Choroid plexus epithelial cell (primary cell): ENCODE measurements around the gene IQUB.
A peak's percentile ranks its signal among the peaks of the same experiment; 100 is the strongest.
"Not testable (repeated sequence)": the region's sequence is repeated elsewhere in the genome, so short reads cannot be mapped to it uniquely, and the experiment has no call there.

ENCODE experiments used
- DNase-seq: peaks from one replicate; pipeline ENCODE4 v3.0.0-alpha.2; 2010; ENCODE audit warnings: low read depth
- H3K4me3 ChIP-seq: 2 replicates; pipeline ENCODE4 v1.5.1; 2011; ENCODE audit warnings: low read depth, mild to moderate bottlenecking, control low read depth, low read length, moderate library complexity
- TF ChIP-seq, protein P1 (sequence below): conservative IDR thresholded peaks from 2 replicates; pipeline ENCODE4 v1.5.1; 2011; ENCODE audit warnings: low read depth, mild to moderate bottlenecking, control low read depth, inconsistent platforms, low read length, moderate library complexity

IQUB gene

DNA sequence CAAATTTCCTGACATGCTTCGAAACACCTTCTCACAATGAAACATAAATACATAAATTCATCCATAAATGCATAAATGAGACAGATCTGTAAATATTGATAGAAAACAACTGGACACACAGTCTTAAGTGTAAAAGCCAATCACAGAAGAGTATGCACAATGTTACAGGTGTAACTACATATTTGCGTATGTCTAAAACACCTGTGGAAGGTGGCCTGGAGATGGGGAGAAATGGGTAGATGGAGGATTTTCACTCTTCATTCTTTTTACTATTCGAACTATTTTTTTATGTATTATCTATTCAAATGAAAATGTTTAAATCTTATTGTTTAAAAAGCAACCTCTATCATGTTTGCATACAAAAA lies 860 bp downstream of the IQUB start:
- no peak for DNase-seq
- TF ChIP-seq, protein P1, sequence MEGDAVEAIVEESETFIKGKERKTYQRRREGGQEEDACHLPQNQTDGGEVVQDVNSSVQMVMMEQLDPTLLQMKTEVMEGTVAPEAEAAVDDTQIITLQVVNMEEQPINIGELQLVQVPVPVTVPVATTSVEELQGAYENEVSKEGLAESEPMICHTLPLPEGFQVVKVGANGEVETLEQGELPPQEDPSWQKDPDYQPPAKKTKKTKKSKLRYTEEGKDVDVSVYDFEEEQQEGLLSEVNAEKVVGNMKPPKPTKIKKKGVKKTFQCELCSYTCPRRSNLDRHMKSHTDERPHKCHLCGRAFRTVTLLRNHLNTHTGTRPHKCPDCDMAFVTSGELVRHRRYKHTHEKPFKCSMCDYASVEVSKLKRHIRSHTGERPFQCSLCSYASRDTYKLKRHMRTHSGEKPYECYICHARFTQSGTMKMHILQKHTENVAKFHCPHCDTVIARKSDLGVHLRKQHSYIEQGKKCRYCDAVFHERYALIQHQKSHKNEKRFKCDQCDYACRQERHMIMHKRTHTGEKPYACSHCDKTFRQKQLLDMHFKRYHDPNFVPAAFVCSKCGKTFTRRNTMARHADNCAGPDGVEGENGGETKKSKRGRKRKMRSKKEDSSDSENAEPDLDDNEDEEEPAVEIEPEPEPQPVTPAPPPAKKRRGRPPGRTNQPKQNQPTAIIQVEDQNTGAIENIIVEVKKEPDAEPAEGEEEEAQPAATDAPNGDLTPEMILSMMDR = no peak
- no peak overlapping the region for H3K4me3 ChIP-seq

DNA sequence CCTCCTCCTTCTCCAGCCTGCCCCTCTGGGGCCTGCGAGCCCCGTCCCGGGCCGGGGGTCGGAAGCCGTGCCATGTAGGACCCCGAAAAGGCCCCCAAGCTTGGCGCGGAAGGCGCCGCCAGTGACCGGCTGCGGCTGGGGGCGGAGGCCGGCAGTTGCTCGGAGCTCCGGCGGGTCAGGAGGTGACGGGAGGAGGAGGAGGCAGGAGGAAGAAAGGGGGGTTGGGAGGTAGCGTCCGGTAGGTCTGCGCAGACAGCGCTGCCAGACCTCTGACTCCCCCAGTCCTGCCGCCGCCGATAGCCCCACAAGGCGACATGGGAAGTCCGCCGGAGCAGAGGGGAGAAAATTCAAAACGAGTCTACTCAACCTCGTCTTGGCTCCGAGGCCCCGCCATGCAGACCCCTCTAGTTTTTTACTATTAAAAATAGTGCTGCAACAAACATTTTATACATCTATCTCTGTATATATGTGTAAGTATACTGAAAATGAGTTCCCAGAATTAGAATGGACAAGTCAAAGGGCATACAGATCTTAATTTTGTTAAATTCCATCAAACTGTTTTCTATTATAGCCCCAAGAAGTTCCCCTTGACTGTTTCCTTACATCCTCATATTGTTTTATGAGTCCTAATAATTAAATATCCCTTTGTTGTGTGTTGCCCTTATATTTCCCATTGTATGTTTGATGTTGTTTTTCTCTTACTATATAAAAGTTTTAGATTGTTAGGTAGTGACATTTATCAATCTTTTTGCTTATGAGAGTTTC lies 1.4 kb downstream of the IQUB start:
- DNase-seq = peak; percentile 22
- peak overlapping the region; percentile 55 for H3K4me3 ChIP-seq

DNA sequence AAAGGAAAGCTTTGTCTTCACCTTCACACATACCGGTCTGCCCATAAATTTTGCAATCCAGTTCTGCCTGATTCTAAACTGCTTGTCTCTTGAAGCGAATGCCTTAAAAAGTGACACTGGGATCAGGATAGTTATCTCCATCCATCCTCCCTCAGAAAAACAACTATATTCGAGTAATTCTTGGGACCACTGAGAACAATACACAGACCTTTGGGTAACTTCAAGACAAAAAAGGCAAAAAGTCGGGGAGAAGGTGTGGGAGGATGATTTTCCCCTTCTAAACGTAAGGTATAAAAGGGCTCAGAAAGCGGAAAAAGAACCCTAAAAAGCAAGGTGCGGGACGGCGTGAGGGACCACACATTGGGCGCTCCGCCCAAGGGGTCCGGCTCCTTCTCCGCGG lies 2.1 kb downstream of the IQUB start:
- H3K4me3 ChIP-seq = peak overlapping the region; percentile 55
- not testable (repeated sequence) for DNase-seq

DNA sequence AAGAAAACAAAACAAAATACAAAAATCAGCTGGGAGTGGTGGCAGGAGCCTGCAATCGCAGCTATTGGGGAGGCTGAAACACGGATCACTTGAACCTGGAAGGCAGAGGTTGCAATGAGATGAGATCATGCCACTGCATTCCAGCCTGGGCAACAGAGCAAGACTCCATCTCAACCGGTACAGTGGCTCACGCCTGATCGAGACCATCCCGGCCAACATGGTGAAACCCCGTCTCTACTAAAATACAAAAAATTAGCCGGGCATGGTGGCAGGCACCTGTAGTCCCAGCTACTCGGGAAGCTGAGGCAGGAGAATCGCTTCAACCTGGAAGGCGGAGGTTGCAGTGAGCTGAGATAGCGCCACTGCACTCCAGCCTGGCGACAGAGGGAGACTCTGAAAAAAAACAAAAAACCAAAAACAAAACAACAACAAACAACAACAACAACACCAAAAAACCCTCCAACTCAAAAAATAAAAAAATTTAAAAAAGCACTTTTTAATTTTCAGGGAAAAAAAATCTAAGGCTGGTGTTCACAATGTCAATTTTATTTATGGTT lies 4.3 kb downstream of the IQUB start:
- not testable (repeated sequence) for H3K4me3 ChIP-seq, DNase-seq

DNA sequence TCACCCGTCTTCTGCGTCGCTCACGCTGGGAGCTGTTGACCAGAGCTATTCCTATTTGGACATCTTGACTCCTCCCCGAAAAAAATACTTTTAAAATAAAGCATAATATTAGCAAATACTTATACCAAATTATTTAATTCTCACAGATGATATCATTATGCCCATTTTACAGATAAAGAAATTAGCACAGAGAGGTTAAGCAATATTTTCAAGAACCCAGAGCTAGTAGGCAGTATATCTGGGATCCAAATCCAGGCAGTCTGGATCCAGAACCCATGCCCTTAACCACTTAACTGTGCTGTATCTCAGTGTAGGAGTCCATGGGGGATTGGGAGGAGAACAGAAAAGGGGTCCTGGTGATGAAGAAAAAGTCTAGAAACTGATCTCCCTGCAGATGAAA lies 6.1 kb downstream of the IQUB start:
- TF ChIP-seq, protein P1 = no peak
- DNase-seq = no peak
- H3K4me3 ChIP-seq = no peak overlapping the region

DNA sequence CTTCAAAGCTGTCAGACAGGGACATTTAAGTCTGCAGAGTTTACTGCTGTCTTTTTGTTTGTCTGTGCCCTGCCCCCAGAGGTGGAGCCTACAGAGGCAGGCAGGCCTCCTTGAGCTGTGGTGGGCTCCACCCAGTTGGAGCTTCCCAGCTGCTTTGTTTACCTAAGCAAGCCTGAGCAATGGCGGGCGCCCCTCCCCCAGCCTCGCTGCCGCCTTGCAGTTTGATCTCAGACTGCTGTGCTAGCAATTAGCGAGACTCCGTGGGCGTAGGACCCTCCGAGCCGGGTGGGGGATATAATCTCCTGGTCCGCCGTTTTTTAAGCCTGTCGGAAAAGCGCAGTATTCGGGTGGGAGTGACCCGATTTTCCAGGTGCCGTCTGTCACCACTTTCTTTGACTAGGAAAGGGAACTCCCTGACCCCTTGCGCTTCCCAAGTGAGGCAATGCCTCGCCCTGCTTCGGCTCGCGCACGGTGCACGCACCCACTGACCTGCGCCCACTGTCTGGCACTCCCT lies 6.6 kb downstream of the IQUB start:
- not testable (repeated sequence) for H3K4me3 ChIP-seq, DNase-seq

DNA sequence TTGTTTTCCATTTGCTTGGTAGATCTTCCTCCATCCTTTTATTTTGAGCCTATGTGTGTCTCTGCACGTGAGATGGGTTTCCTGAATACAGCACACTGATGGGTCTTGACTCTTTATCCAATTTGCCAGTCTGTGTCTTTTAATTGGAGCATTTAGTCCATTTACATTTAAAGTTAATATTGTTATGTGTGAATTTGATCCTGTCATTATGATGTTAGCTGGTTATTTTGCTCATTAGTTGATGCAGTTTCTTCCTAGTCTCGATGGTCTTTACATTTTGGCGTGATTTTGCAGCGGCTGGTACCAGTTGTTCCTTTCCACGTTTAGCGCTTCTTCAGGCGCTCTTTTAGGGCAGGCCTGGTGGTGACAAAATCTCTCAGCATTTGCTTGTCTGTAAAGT lies 7.9 kb downstream of the IQUB start:
- not testable (repeated sequence) for DNase-seq, H3K4me3 ChIP-seq

DNA sequence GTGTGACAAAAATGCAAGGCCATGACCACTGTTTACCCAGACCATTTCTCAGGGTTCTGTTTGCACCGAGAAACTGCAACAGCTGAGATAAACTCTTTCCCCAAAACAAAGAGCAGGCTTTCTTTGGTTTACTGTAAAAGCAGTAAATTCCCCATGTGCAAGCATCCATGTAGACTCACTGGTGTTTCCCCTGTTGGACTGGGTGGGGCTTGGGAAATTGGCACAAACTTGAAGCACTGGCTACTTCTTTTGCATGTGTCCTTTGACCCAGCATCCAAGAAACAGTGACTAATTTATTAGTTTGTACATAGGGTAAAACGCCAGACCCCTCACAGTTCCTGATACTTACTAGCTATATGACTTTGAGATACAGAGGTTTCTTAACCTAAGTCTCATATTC lies 12.3 kb downstream of the IQUB start:
- no peak overlapping the region for H3K4me3 ChIP-seq
- TF ChIP-seq, protein P1 = no peak
- DNase-seq = no peak

DNA sequence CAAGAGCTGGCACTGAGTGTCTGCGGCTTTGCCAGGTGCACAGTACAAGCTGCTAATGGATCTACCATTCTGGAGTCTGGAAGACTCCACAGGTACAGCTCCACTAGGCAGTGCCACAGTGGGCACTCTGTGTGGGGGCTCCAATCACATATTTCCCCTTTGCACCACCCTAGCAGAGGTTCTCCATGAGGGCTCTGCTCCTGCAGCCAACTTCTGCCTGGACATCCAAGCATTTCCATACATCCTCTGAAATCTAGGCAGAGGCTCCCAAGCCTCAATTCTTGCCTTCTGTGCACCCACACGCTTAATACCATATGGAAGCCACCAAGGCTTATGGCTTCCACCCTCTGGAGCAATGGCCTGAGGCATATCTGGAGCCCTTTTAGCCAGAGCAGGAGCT lies 29.2 kb downstream of the IQUB start:
- H3K4me3 ChIP-seq = no peak overlapping the region
- no peak for DNase-seq
- TF ChIP-seq, protein P1 = no peak

DNA sequence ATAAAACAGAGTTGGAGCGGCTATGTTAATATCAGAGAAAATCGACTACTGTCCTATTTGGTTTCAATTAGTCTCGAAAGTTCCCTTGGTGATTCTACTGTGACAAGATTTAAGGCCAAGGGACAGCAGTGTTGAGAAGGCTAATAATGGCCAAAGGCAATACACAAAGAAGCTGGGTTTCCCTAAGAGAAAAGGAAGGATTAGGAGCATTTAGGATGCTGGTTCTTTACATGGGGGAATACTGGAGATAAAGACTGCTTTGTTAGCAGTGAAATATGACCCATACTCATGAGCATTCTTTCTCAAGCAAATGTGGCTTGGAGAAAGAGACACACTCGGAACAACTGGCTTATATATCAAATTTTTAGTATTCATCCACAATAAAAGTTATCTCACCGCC lies 32.2 kb downstream of the IQUB start:
- H3K4me3 ChIP-seq = no peak overlapping the region
- TF ChIP-seq, protein P1 = no peak
- no peak for DNase-seq
